ENCODE data around the gene KLHDC9. TPM values are rescaled to one million over a fixed set of nuclear protein-coding genes. Genes with fewer than 3 reads are reported as not detected.
"Not testable (repeated sequence)": the region's sequence is repeated elsewhere in the genome, so short reads cannot be mapped to it uniquely, and the experiment has no call there.

The KLHDC9 gene, protein sequence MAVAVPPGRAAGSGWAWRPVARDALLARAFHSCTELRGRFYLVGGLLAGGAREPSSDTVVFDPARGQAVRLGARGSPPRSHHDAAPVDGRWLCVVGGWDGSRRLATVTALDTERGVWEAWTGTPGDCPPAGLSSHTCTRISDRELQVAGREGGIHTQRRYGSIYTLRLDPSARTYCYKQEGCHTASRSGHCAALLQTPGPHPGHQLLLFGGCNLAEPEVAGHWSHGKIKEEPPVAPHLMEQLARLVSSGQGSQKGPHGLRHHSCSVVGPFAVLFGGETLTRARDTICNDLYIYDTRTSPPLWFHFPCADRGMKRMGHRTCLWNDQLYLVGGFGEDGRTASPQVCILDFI
- 5.0 TPM for polyA plus RNA-seq

GRCh38 chr1:161098210-161099068, at the start of gene KLHDC9:
Gene KLHDC9, plus strand, starts transcription at chr1:161098361. Its CDS starts 175 bp downstream, at chr1:161098536.
- H3K36me3 Mint-ChIP-seq = peaks cover 2% of the 10 kb centered on the region
- no peaks in the 10 kb centered on the region for H3K27me3 Mint-ChIP-seq

DNA sequence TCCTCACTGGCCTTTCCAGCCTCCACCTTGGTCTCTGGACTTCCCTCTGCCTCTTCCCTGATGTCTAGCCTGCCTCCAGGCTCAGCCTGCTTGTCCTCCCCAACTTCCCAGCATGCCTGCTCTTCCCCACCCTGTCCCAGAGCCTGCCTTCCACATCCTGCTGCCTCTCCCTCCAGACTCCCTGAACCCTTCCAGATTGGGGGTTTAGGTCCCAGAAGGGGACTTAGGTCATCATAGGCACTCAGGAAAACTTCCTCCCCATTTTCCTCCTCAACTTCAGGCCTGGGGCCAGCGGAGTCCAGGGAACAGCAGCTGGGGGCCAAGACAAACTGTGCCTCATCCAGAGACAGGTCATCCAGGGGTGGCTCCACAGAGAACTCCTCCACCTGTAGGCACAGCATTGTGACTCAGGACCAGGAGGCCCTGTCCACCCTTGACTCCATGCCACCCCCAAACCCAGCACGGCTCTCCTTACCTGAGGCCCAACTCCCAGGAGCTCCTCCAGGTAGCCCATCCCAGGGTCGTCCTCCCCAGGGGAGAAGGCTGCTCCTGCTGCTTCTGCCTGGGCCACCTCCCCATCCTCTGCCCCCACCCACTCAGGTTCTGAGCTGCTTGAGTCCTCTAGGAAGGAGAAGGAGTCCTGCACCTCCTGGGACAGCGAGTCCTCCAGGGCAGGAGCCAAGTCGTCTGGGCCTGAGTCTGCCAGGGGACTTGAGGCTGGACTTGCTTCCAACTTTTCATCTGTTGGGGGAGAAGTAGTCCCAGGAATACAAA, 49.0 kb upstream of the KLHDC9 start:
- H3K36me3 Mint-ChIP-seq = peaks cover 17% of the 10 kb centered on the region
- H3K4me3 Mint-ChIP-seq = peak overlapping the region in 1 of 4 donors; percentile 41

More at GRCh38 chr1:161098210-161099068, at the start of gene KLHDC9:
- Mint-ChIP-seq H3K27ac (peak within 1 kb of the TSS; percentile 95 to 100 (median 98)), H3K9me3 (no peaks in the 10 kb centered on the region), H3K4me3 (peak within 1 kb of the TSS; percentile 86 to 95 (median 92)), H3K4me1 (peaks cover 16 to 21% (median 17%) of the 10 kb centered on the region in 3 donors)

GRCh38 chr1:161051219-161051618, 46.9 kb upstream of the KLHDC9 start:
- H3K27ac Mint-ChIP-seq = peak overlapping the region in 2 of 3 donors; percentile 39

More for the DNA sequence above, 49.0 kb upstream of the KLHDC9 start:
- no peaks in the 10 kb centered on the region for H3K9me3 Mint-ChIP-seq
- H3K4me1 Mint-ChIP-seq = peaks cover 25 to 28% (median 28%) of the 10 kb centered on the region in 3 donors
- H3K27ac Mint-ChIP-seq = peak overlapping the region; percentile 94 to 100 (median 97)
- no peaks in the 10 kb centered on the region for H3K27me3 Mint-ChIP-seq

DNA sequence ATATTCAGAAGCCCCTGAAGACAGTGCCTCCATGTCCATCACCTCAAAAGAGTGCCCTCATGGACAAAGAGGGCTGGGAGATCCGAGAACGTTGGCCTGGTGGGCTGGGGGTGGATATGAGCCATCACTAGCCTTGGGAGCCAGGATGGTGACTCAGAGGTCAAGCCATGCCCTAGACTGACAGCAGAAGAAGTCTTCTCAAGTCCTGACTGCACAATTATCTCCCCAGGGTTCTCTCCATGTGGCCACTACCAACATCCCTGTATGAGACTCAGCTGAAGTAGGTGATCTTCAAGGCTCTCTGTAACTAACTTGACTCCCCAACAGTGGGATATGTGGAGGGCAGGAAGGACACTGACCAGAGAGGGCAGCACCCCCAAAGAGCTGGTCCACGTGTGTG, 45.3 kb upstream of the KLHDC9 start:
- Mint-ChIP-seq H3K27me3 (no peaks in the 10 kb centered on the region), H3K9me3 (no peaks in the 10 kb centered on the region)

More at GRCh38 chr1:161051219-161051618, 46.9 kb upstream of the KLHDC9 start:
- H3K4me3 Mint-ChIP-seq = no peak overlapping the region
- no peaks in the 10 kb centered on the region for H3K27me3 Mint-ChIP-seq
- peaks cover 17% of the 10 kb centered on the region for H3K36me3 Mint-ChIP-seq
- H3K9me3 Mint-ChIP-seq = no peaks in the 10 kb centered on the region
- H3K4me1 Mint-ChIP-seq = peaks cover 11 to 24% (median 18%) of the 10 kb centered on the region in 3 donors

GRCh38 chr1:161054232-161054631, 43.9 kb upstream of the KLHDC9 start:
- no peak overlapping the region for H3K4me3 Mint-ChIP-seq
- H3K27ac Mint-ChIP-seq = no peak overlapping the region
- H3K27me3 Mint-ChIP-seq = no peaks in the 10 kb centered on the region
- H3K9me3 Mint-ChIP-seq = no peaks in the 10 kb centered on the region
- peaks cover under 1 to 10% (median 9%) of the 10 kb centered on the region in 3 donors for H3K4me1 Mint-ChIP-seq
- H3K36me3 Mint-ChIP-seq = peaks cover 8% of the 10 kb centered on the region

More for the DNA sequence above, 45.3 kb upstream of the KLHDC9 start:
- Mint-ChIP-seq H3K4me1 (peaks cover 4 to 17% (median 10%) of the 10 kb centered on the region in 3 donors), H3K36me3 (peaks cover 12% of the 10 kb centered on the region), H3K27ac (peak overlapping the region; percentile 47 to 71 (median 54)), H3K4me3 (no peak overlapping the region)

GRCh38 chr1:161054805-161055204, 43.4 kb upstream of the KLHDC9 start:
- Mint-ChIP-seq H3K27ac (no peak overlapping the region), H3K4me3 (no peak overlapping the region), H3K27me3 (no peaks in the 10 kb centered on the region), H3K9me3 (no peaks in the 10 kb centered on the region), H3K36me3 (peaks cover 6% of the 10 kb centered on the region), H3K4me1 (peaks cover 6 to 14% (median 10%) of the 10 kb centered on the region in 3 donors)

DNA sequence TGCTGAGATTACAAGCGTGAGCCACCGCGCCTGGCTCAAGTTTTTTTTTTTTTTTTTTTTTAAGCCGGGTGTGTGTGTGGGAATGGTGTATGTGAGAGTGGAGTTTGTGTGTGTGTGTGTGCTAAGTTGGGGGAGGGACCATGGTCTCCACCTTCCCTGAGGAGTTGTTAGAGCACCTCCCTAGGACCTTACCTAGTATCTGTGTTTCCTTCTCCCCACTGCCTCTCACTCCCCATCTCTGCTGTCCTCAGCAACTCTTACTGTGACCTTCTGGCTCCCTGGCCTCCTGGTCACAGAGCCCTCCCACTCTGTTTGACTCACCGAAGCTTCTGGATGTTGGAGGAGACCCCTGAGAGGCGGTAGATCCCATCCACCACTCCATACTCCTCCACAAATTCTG, 38.9 kb upstream of the KLHDC9 start:
- peak overlapping the region in 2 of 3 donors; percentile 76 to 85 for H3K27ac Mint-ChIP-seq
- H3K4me1 Mint-ChIP-seq = peaks cover 20 to 29% (median 22%) of the 10 kb centered on the region in 3 donors
- H3K9me3 Mint-ChIP-seq = no peaks in the 10 kb centered on the region
- H3K27me3 Mint-ChIP-seq = no peaks in the 10 kb centered on the region
- no peak overlapping the region for H3K4me3 Mint-ChIP-seq
- peaks cover 2% of the 10 kb centered on the region for H3K36me3 Mint-ChIP-seq

GRCh38 chr1:161061419-161061818, 36.7 kb upstream of the KLHDC9 start:
- H3K4me1 Mint-ChIP-seq = peaks cover 20 to 34% (median 30%) of the 10 kb centered on the region in 3 donors
- H3K4me3 Mint-ChIP-seq = peak overlapping the region in 1 of 4 donors; percentile 58
- peaks cover 2% of the 10 kb centered on the region for H3K36me3 Mint-ChIP-seq

GRCh38 chr1:161063936-161064335, 34.2 kb upstream of the KLHDC9 start:
- Mint-ChIP-seq H3K4me3 (peak overlapping the region in 3 of 4 donors; percentile 72 to 84 (median 75)), H3K4me1 (peaks cover 29 to 47% (median 46%) of the 10 kb centered on the region in 3 donors), H3K27ac (peak overlapping the region; percentile 60 to 86 (median 78))
- H3K9me3 Mint-ChIP-seq, H3K36me3 Mint-ChIP-seq, H3K27me3 Mint-ChIP-seq: not testable (repeated sequence)

More at GRCh38 chr1:161061419-161061818, 36.7 kb upstream of the KLHDC9 start:
- H3K27me3 Mint-ChIP-seq = no peaks in the 10 kb centered on the region
- H3K9me3 Mint-ChIP-seq = no peaks in the 10 kb centered on the region
- H3K27ac Mint-ChIP-seq = no peak overlapping the region

DNA sequence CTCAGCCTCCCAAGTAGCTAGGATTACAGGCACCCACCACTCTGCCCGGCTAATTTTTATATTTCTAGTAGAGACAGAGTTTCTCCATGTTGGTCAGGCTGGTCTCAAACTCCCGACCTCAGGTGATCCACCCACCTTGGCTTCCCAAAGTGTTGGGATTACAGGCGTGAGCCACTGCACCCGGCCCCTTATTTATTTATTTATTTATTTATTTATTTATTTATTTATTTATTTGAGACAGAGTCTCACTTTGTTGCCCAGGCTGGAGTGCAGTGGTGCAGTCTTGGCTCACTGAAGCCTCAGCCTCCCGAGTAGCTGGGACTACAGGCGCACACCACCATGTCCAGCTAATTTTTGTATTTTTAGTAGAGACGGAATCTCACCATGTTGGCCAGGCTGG, 32.5 kb upstream of the KLHDC9 start:
- H3K9me3 Mint-ChIP-seq, H3K36me3 Mint-ChIP-seq, H3K27me3 Mint-ChIP-seq: not testable (repeated sequence)
- H3K4me1 Mint-ChIP-seq = peaks cover 36 to 48% (median 46%) of the 10 kb centered on the region in 3 donors
- H3K4me3 Mint-ChIP-seq = peak overlapping the region in 3 of 4 donors; percentile 57 to 98 (median 60)
- H3K27ac Mint-ChIP-seq = peak overlapping the region in 2 of 3 donors; percentile 25 to 100

- Mint-ChIP-seq H3K27me3 (no peaks in the 10 kb centered on the region), H3K36me3 (peaks cover 5% of the 10 kb centered on the region), H3K27ac (peak overlapping the region; percentile 97 to 100 (median 98)), H3K4me3 (peak overlapping the region; percentile 87 to 98 (median 98)), H3K9me3 (no peaks in the 10 kb centered on the region), H3K4me1 (peaks cover 41 to 50% (median 47%) of the 10 kb centered on the region in 3 donors)
These were observed 31.5 kb upstream of the KLHDC9 start for GRCh38 chr1:161066694-161067093.

DNA sequence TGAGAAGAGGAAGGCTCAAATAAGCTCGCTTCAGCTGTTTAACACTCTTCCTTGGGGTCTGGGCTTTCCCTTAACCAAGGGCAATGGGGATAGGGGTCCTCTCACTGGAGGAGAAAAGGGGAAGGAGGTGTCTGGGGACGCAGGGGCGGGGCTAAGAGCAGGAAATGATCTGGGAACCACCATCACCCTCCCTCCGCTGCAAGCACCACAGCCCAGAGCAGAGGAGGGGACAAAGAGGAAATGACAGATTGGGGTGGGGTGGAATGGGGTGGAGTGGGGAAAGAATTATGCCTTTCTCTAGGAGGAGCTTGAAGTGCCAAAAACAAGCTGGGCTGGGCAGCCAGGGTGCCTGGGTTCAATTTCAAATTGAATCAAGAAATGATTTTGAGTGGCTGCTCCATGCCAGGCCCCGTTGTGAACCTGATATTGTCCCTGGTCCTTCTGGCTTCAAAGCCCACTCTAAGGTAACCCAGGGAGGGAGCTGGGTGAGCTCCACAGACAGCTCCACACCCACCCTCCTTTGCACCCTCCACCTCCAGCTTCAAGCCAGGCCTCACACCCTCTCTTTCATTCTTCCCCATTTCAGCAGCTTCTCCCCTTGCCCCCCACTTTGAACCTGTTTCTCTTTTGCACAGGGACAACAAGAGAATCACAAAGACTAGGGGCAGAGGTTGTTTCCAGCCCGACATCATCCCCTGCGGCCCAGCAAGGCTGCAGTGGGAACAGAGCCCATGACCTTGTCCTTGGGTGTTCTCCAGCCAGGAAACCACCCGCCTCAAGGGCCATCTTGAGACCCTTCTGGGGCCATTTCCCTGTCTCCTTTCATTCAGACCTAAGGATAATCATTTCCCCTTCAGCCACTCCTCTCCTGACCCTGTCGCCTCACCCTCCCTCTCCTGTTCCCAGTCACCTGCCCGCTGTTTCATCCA, 29.6 kb upstream of the KLHDC9 start:
- no peaks in the 10 kb centered on the region for H3K9me3 Mint-ChIP-seq
- H3K27me3 Mint-ChIP-seq = no peaks in the 10 kb centered on the region
- H3K36me3 Mint-ChIP-seq = peaks cover 5% of the 10 kb centered on the region
- peaks cover 31 to 46% (median 43%) of the 10 kb centered on the region in 3 donors for H3K4me1 Mint-ChIP-seq
- H3K27ac Mint-ChIP-seq = peak overlapping the region; percentile 97 to 100 (median 98)
- peak overlapping the region; percentile 97 to 98 (median 98) for H3K4me3 Mint-ChIP-seq

DNA sequence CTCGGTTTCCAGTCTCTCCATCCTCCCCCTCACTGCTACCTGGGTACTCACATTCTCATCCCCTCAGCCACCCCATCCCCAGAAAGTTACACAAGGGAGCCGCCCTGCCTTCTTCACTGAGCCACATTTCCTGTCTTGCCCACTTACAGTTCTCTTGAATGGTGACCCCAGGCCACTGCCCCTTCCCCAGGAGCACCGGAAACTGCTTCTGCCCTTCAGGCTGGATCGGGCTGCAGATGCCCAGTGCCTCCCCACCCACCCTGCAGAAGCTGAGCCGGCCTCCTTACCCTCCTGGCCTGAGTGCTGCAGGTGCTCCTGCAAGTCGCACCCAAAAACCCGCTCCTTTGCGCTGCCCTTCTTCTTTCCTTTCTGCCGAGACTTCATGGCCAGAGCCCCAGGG, 28.9 kb upstream of the KLHDC9 start:
- Mint-ChIP-seq H3K27ac (peak overlapping the region; percentile 97 to 100 (median 98)), H3K9me3 (no peaks in the 10 kb centered on the region), H3K4me3 (peak overlapping the region; percentile 97 to 98 (median 98)), H3K4me1 (peaks cover 27 to 40% (median 39%) of the 10 kb centered on the region in 3 donors), H3K27me3 (no peaks in the 10 kb centered on the region), H3K36me3 (peaks cover 5% of the 10 kb centered on the region)
